ENCODE measurements around the gene CNTN4.

DNA sequence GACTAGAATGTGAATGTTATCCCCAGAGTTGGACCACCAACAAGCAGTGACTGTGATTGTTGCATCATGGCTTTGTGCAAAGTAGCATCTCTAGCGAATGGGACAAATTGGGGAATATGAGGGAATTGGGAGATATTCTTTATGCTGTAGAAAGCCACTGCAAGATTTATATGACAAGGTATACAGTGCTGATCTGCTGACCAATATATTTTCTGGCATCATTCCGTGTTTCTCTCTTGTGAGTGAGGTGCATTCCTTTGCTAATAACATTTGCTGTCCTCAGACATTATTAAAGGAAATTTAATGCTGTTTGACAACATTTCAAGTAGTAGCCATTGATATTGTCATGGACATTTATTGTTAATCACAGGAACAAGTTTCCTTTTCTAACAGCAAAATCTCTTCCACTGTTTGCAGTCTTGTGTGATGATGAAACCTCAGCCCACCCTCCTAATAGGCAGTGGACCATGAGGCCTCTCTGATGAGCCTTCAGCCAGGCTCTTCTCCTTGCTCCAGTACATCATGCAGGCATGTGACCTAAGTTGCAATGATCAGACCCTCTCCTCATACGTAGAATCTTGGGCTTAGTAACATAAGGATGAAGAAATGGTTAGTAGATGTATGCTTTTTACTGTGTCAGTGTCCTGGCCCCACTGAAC is 16.1 kb downstream of the CNTN4 start:
- TF ChIP-seq, protein P1, sequence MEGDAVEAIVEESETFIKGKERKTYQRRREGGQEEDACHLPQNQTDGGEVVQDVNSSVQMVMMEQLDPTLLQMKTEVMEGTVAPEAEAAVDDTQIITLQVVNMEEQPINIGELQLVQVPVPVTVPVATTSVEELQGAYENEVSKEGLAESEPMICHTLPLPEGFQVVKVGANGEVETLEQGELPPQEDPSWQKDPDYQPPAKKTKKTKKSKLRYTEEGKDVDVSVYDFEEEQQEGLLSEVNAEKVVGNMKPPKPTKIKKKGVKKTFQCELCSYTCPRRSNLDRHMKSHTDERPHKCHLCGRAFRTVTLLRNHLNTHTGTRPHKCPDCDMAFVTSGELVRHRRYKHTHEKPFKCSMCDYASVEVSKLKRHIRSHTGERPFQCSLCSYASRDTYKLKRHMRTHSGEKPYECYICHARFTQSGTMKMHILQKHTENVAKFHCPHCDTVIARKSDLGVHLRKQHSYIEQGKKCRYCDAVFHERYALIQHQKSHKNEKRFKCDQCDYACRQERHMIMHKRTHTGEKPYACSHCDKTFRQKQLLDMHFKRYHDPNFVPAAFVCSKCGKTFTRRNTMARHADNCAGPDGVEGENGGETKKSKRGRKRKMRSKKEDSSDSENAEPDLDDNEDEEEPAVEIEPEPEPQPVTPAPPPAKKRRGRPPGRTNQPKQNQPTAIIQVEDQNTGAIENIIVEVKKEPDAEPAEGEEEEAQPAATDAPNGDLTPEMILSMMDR (conservative IDR thresholded peaks at IDR 0.05; ENCODE audit: low read depth, low read length), result no peak
- TF ChIP-seq EZH2 (IDR thresholded peaks at IDR 0.05; ENCODE audit: borderline replicate concordance, low read depth, low read length, poor library complexity, severe bottlenecking), result no peak

Data from A673 (cell line).